ENCODE measurements around the gene ESR1. TPM values are rescaled to one million over a fixed set of nuclear protein-coding genes. Genes with fewer than 3 reads are reported as not detected.

The ESR1 gene
- total and polyA plus RNA-seq, 2 donors (not counting 3 experiments of a cell fraction or from before 2014, with no cell fraction given): 0.01 TPM; not detected in 1

DNA sequence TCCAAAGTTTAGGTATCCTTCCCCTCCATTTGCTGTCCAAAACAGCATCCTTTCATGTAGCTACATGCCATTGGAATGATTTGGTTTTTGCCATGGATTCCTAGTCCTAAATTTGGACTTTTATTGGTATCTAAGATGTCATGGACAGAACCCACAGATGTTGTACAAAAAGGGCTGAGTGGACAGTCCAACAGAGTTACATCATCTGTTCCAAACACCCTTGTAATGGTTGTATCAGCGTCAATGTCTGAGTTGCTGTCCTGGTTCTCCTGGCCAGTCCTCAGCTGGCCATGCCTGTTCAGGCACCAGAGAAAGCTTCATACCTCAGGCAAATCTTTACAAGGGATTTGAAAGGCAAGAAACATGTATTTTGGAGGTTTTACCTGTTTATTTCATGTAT lies 191.3 kb downstream of the ESR1 start:
- Histone ChIP-seq H3K4me1 (ENCODE audit: control insufficient read depth, extremely low read depth, insufficient read depth, low read length) (peaks cover 8% of the 10 kb centered on the region), H3K79me2 (ENCODE audit: control insufficient read depth, insufficient read depth, low read length) (no peaks in the 10 kb centered on the region), H3K4me2 (ENCODE audit: insufficient read depth, low read length) (no peak overlapping the region), H3K9me3 (replicated peaks; ENCODE audit: control insufficient read depth, insufficient read depth, low read length) (no peaks in the 10 kb centered on the region), H2AFZ (ENCODE audit: low read depth, low read length) (no peak overlapping the region), H3K36me3 (ENCODE audit: control insufficient read depth in 2 of 2, extremely low read depth in 1 of 2, insufficient read depth in 2 of 2, low read length in 2 of 2) (no peaks in the 10 kb centered on the region), H3K9me1 (replicated peaks; ENCODE audit: control insufficient read depth, extremely low read depth, insufficient read depth, low read length) (no peaks in the 10 kb centered on the region), H3K4me3 (replicated peaks in 1 of 3; ENCODE audit: insufficient read depth in 1 of 3, low read depth in 1 of 3, low read length in 3 of 3) (no peak overlapping the region), H3K27ac (ENCODE audit: insufficient read depth, low read depth, low read length) (no peak overlapping the region), H3K9ac (replicated peaks; ENCODE audit: extremely low read depth, insufficient read depth, low read length) (no peak overlapping the region), H3K27me3 (ENCODE audit: control insufficient read depth in 2 of 2, insufficient read depth in 2 of 2, low read length in 2 of 2) (peaks cover 4 to 11% of the 10 kb centered on the region in 2 experiments), H4K20me1 (replicated peaks; ENCODE audit: control insufficient read depth, extremely low read depth, insufficient read depth, low read length) (no peaks in the 10 kb centered on the region)
- dilution Hi-C loops (cut with MboI; ENCODE audit: extremely low pct_ligation_motif_present, low sequenced_read_pairs) (no loop called here), intact Hi-C loops (cut with micrococcal nuclease) (no loop called here)
- no peak for TF ChIP-seq POLR2AphosphoS5 (IDR thresholded peaks at IDR 0.05; ENCODE audit: insufficient read depth, low read depth, low read length)
- TF ChIP-seq, protein P1, sequence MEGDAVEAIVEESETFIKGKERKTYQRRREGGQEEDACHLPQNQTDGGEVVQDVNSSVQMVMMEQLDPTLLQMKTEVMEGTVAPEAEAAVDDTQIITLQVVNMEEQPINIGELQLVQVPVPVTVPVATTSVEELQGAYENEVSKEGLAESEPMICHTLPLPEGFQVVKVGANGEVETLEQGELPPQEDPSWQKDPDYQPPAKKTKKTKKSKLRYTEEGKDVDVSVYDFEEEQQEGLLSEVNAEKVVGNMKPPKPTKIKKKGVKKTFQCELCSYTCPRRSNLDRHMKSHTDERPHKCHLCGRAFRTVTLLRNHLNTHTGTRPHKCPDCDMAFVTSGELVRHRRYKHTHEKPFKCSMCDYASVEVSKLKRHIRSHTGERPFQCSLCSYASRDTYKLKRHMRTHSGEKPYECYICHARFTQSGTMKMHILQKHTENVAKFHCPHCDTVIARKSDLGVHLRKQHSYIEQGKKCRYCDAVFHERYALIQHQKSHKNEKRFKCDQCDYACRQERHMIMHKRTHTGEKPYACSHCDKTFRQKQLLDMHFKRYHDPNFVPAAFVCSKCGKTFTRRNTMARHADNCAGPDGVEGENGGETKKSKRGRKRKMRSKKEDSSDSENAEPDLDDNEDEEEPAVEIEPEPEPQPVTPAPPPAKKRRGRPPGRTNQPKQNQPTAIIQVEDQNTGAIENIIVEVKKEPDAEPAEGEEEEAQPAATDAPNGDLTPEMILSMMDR (IDR thresholded peaks at IDR 0.05; ENCODE audit: extremely low read depth in 1 of 2, insufficient read depth in 1 of 2, low read depth in 1 of 2, low read length in 2 of 2): no peak
- TF ChIP-seq, protein P2, sequence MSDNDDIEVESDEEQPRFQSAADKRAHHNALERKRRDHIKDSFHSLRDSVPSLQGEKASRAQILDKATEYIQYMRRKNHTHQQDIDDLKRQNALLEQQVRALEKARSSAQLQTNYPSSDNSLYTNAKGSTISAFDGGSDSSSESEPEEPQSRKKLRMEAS (IDR thresholded peaks at IDR 0.05; ENCODE audit: insufficient read depth, insufficient read length): no peak
- TF ChIP-seq POLR2A (IDR thresholded peaks at IDR 0.05; ENCODE audit: low read depth, low read length): no peak
- TF ChIP-seq JUN (IDR thresholded peaks at IDR 0.05; ENCODE audit: borderline replicate concordance, insufficient read depth, insufficient read length, low read depth): no peak
- TF ChIP-seq EZH2 (IDR thresholded peaks at IDR 0.05; ENCODE audit: borderline replicate concordance, low read depth, low read length, severe bottlenecking): no peak
- no peak for TF ChIP-seq MYC (IDR thresholded peaks at IDR 0.05; ENCODE audit: low read depth, low read length)
- TF ChIP-seq FOS (IDR thresholded peaks at IDR 0.05; ENCODE audit: borderline replicate concordance, insufficient read depth, low read length): no peak
- TF ChIP-seq GATA2 (IDR thresholded peaks at IDR 0.05; ENCODE audit: insufficient read depth, insufficient read length, low read depth, low read length): no peak
- ChIA-PET CTCF (interaction anchor here (0.9 to 1.7 kb wide), 3 partner anchors 72 to 234 kb away, joined by 3 to 5 read pairs (median 4); no protein-coding TSS in a partner anchor), POLR2A (no interaction called here)
- DNase-seq (ENCODE audit: low read depth, low spot score) (no peak), FAIRE-seq (no peak)
- BruUV-seq (replicated peaks): no TSS peak
